SK-N-MC (cell line): ENCODE data around the gene PUS7.

Experiments used
- EZH2 ChIP-seq: fragments of 200-600 bp; sonication (generic); IDR thresholded peaks from one replicate; pipeline ENCODE4 v1.6.1; 2017; ENCODE audit warnings: antibody characterized with exemption
- POLR2AphosphoS5 ChIP-seq: IDR thresholded peaks from 2 replicates; pipeline ENCODE4 v1.6.1; 2012; ENCODE audit warnings: mild to moderate bottlenecking, low read depth, low read length, borderline replicate concordance

DNA sequence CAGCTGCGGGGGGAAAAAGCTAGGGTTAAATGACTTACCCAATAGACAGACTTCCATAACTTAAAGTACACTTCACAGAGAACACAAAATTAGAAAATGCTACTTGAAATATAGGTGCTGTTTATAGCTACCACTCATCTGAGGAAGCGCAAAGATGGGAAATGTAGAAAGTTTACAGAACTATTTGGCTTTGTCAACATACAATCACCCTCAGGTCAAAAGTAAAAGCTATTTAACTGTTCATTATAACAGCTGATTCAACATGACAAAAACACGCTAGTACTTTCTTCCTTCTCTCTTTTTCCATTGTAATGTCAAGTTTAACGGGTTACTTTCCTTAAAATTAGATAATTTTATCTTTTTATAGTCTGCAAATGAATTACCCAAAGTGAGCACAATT, 51.2 kb downstream of the PUS7 start:
- TF ChIP-seq POLR2AphosphoS5 (no peak), EZH2 (no peak)
